ENCODE data around the gene NRN1.

NRN1 gene

GRCh38 chr6:5956939-5957338 lies 49.8 kb downstream of the NRN1 start:
- ATAC-seq (replicated peaks) = no peak
- Mint-ChIP-seq H3K4me3 (no peak overlapping the region), H3K27me3 (peaks cover 33 to 42% of the 10 kb centered on the region in 2 donors), H3K4me1 (ENCODE audit: low read depth in 2 of 2) (no peaks in the 10 kb centered on the region), H3K9me3 (no peaks in the 10 kb centered on the region), H3K27ac (no peak overlapping the region), H3K36me3 (ENCODE audit: insufficient read depth) (peaks cover 3% of the 10 kb centered on the region)
- DNase-seq = no peak

- no peak for ATAC-seq (replicated peaks)
- H3K27me3 Mint-ChIP-seq = peaks cover 15 to 40% of the 10 kb centered on the region in 2 donors
Observed at GRCh38 chr6:5950361-5950785, 56.4 kb downstream of the NRN1 start.

More at GRCh38 chr6:5950361-5950785, 56.4 kb downstream of the NRN1 start:
- Mint-ChIP-seq H3K9me3 (no peaks in the 10 kb centered on the region), H3K36me3 (ENCODE audit: insufficient read depth) (no peaks in the 10 kb centered on the region), H3K4me1 (ENCODE audit: low read depth in 2 of 2) (no peaks in the 10 kb centered on the region), H3K27ac (no peak overlapping the region), H3K4me3 (no peak overlapping the region)
- peak in 1 of 3 experiments; percentile 1 for DNase-seq
